ENCODE results near the gene FOXK1. TPM values are rescaled to one million over a fixed set of nuclear protein-coding genes. Genes with fewer than 3 reads are reported as not detected.

Gene FOXK1
- total and polyA plus RNA-seq, 9 of the 15 experiments (the other 6 are each of a cell fraction or from before 2014, with no cell fraction given): 0.32 to 45.5 (median 8.1) TPM

DNA sequence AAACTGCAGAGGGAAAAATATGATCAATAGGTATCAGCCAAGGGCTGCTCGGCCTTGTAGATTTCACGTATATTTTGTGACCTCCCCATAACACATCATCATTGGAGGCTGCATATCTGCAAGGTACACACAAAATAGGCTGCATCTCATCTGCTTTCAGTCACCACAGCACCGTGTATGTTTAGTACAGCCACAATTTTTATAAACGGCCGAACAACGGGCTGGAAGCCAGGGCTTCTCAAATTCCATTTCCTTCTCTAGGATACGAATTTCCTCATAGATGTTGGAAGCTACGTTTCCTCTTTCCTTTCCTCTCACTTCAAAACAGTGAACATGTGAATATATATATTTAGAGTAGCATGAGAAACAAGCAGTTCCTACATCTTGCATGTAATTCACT lies 20.2 kb upstream of the FOXK1 start:
- WGBS (ENCODE audit: insufficient coverage, low coverage, missing lambda C conversion rate): 14% methylated on average over 8 of the region's 8 CpGs
- no peak overlapping the region for H3K27ac ChIP-seq (ENCODE audit: extremely low read depth, low read depth, low read length)
- no peaks in the 10 kb centered on the region for H3K9me1 ChIP-seq (ENCODE audit: control insufficient read depth, insufficient read depth, low read length)
- FAIRE-seq (no peak), ATAC-seq (no peak), DNase-seq (ENCODE audit: extremely low read depth in 1 of 4, low spot score in 3 of 4) (no peak)
- no peaks in the 10 kb centered on the region for H3K79me2 ChIP-seq (ENCODE audit: control insufficient read depth, insufficient read depth, low read length)
- H3K4me2 ChIP-seq (ENCODE audit: insufficient read depth, low read length): no peak overlapping the region
- H4K20me1 ChIP-seq (replicated peaks; ENCODE audit: control insufficient read depth, insufficient read depth, low read length): no peaks in the 10 kb centered on the region
- H3K27me3 ChIP-seq (ENCODE audit: control insufficient read depth in 2 of 2, insufficient read depth in 2 of 2, low read length in 2 of 2): no peaks in the 10 kb centered on the region
- H2AFZ ChIP-seq (ENCODE audit: low read depth, low read length): no peak overlapping the region
- H3K4me3 ChIP-seq: no peak overlapping the region
- ChIA-PET POLR2A (no interaction called here), CTCF (ENCODE audit: low intra/inter-chr PET ratio) (no interaction called here)
- intact Hi-C loops (cut with micrococcal nuclease) (no loop called here), in situ Hi-C loops (cut with MboI) (no loop called here)
- no TSS peak for BruUV-seq (replicated peaks)
- TF ChIP-seq, protein P1, sequence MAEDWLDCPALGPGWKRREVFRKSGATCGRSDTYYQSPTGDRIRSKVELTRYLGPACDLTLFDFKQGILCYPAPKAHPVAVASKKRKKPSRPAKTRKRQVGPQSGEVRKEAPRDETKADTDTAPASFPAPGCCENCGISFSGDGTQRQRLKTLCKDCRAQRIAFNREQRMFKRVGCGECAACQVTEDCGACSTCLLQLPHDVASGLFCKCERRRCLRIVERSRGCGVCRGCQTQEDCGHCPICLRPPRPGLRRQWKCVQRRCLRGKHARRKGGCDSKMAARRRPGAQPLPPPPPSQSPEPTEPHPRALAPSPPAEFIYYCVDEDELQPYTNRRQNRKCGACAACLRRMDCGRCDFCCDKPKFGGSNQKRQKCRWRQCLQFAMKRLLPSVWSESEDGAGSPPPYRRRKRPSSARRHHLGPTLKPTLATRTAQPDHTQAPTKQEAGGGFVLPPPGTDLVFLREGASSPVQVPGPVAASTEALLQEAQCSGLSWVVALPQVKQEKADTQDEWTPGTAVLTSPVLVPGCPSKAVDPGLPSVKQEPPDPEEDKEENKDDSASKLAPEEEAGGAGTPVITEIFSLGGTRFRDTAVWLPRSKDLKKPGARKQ (CRISPR knock-in tag; IDR thresholded peaks at IDR 0.05): no peak
- TF ChIP-seq, protein P2, sequence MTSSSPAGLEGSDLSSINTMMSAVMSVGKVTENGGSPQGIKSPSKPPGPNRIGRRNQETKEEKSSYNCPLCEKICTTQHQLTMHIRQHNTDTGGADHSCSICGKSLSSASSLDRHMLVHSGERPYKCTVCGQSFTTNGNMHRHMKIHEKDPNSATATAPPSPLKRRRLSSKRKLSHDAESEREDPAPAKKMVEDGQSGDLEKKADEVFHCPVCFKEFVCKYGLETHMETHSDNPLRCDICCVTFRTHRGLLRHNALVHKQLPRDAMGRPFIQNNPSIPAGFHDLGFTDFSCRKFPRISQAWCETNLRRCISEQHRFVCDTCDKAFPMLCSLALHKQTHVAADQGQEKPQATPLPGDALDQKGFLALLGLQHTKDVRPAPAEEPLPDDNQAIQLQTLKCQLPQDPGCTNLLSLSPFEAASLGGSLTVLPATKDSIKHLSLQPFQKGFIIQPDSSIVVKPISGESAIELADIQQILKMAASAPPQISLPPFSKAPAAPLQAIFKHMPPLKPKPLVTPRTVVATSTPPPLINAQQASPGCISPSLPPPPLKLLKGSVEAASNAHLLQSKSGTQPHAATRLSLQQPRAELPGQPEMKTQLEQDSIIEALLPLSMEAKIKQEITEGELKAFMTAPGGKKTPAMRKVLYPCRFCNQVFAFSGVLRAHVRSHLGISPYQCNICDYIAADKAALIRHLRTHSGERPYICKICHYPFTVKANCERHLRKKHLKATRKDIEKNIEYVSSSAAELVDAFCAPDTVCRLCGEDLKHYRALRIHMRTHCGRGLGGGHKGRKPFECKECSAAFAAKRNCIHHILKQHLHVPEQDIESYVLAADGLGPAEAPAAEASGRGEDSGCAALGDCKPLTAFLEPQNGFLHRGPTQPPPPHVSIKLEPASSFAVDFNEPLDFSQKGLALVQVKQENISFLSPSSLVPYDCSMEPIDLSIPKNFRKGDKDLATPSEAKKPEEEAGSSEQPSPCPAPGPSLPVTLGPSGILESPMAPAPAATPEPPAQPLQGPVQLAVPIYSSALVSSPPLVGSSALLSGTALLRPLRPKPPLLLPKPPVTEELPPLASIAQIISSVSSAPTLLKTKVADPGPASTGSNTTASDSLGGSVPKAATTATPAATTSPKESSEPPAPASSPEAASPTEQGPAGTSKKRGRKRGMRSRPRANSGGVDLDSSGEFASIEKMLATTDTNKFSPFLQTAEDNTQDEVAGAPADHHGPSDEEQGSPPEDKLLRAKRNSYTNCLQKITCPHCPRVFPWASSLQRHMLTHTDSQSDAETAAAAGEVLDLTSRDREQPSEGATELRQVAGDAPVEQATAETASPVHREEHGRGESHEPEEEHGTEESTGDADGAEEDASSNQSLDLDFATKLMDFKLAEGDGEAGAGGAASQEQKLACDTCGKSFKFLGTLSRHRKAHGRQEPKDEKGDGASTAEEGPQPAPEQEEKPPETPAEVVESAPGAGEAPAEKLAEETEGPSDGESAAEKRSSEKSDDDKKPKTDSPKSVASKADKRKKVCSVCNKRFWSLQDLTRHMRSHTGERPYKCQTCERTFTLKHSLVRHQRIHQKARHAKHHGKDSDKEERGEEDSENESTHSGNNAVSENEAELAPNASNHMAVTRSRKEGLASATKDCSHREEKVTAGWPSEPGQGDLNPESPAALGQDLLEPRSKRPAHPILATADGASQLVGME (CRISPR knock-in tag; IDR thresholded peaks at IDR 0.05): no peak
- TF ChIP-seq ZNF589 (CRISPR knock-in tag; IDR thresholded peaks at IDR 0.05; ENCODE audit: low read depth) (no peak), ZNF354B (CRISPR knock-in tag; IDR thresholded peaks at IDR 0.05) (no peak)
- H3K36me3 ChIP-seq (ENCODE audit: control insufficient read depth, insufficient read depth, low read length): no peaks in the 10 kb centered on the region
- H3K4me1 ChIP-seq (replicated peaks in 1 of 2; ENCODE audit: control insufficient read depth in 2 of 2, insufficient read depth in 2 of 2, low read length in 2 of 2): no peaks in the 10 kb centered on the region
- no peak overlapping the region for H3K9ac ChIP-seq (ENCODE audit: insufficient read depth in 1 of 2, low read depth in 2 of 2, low read length in 2 of 2)
- peaks cover 6% of the 10 kb centered on the region; the same call in 1 of the 2 replicates for H3K9me3 ChIP-seq (replicated peaks; ENCODE audit: control insufficient read depth, insufficient read depth, low read depth, low read length)

Measured in K562 (cell line).